ENCODE measurements around the gene IL9. TPM values are rescaled to one million over a fixed set of nuclear protein-coding genes. Genes with fewer than 3 reads are reported as not detected.

IL9 gene
- total and polyA plus RNA-seq, 2 of the 4 experiments (the other 2 are of a cell fraction) = not detected

GRCh38 chr5:135937245-135937911, 41.7 kb upstream of the IL9 start:
- Histone ChIP-seq H3K23ac (ENCODE audit: low read depth, low read length) (no peak overlapping the region), H2BK5ac (ENCODE audit: low read depth, low read length, poor library complexity, severe bottlenecking) (no peak overlapping the region), H2BK15ac (ENCODE audit: low read depth, low read length) (no peak overlapping the region), H4K91ac (ENCODE audit: insufficient read depth, low read depth, low read length) (no peak overlapping the region), H3K4me1 (ENCODE audit: control insufficient read depth, insufficient read depth, low read length) (no peaks in the 10 kb centered on the region), H4K20me1 (ENCODE audit: insufficient read depth, low read length) (no peaks in the 10 kb centered on the region), H2AFZ (replicated peaks; ENCODE audit: low read length, poor library complexity) (no peak overlapping the region), H3K9me1 (ENCODE audit: insufficient read depth, low read length) (no peaks in the 10 kb centered on the region), H3K14ac (replicated peaks; ENCODE audit: low read depth, low read length) (no peak overlapping the region), H3K4me3 (ENCODE audit: insufficient read depth, low read depth, low read length) (no peak overlapping the region), H3K4ac (ENCODE audit: low read depth, low read length) (no peak overlapping the region), H2AK9ac (replicated peaks; ENCODE audit: low read depth, low read length, poor library complexity) (no peak overlapping the region), H3K36me3 (ENCODE audit: control insufficient read depth, insufficient read depth, low read length) (no peaks in the 10 kb centered on the region), H2BK20ac (ENCODE audit: low read depth, low read length) (no peak overlapping the region), H3K18ac (ENCODE audit: low read depth, low read length) (no peak overlapping the region), H4K5ac (ENCODE audit: low read depth, low read length) (no peak overlapping the region), H2BK120ac (ENCODE audit: low read depth, low read length) (no peak overlapping the region), H4K8ac (ENCODE audit: low read depth in 2 of 2, low read length in 2 of 2) (no peak overlapping the region), H3K9me3 (ENCODE audit: control insufficient read depth, insufficient read depth, low read length) (no peaks in the 10 kb centered on the region), H3K4me2 (ENCODE audit: low read depth, low read length) (no peak overlapping the region), H3K56ac (ENCODE audit: extremely low read depth, insufficient read depth, low read length) (no peak overlapping the region), H3K27ac (ENCODE audit: insufficient read depth, low read length) (no peak overlapping the region), H3K27me3 (ENCODE audit: control insufficient read depth, insufficient read depth, low read length) (peaks cover 19% of the 10 kb centered on the region), H2AK5ac (ENCODE audit: low read depth, low read length) (no peak overlapping the region), H3K79me1 (ENCODE audit: low read depth in 1 of 2, low read length in 2 of 2) (no peaks in the 10 kb centered on the region), H3K9ac (ENCODE audit: low read depth, low read length) (no peak overlapping the region)
- intact Hi-C loops (cut with micrococcal nuclease) (no loop called here), in situ Hi-C loops (cut with MboI; ENCODE audit: low sequenced_read_pairs) (no loop called here), dilution Hi-C loops (cut with HindIII; ENCODE audit: low sequenced_read_pairs, unreplicated experiment) (no loop called here)
- WGBS, 2 experiments (ENCODE audit: extremely low coverage in 2 of 2, insufficient read length in 1 of 2) = no CpG with 5 or more reads among the region's 5 CpGs
- CTCF ChIA-PET = interaction anchor here (0.7 kb wide), 1 partner anchor 14 kb away, joined by 3 read pairs; no protein-coding TSS in a partner anchor
- DNase-seq = no peak
- TF ChIP-seq MAFK (IDR thresholded peaks at IDR 0.05; ENCODE audit: low read depth, low read length) = peak; percentile 99
- TF ChIP-seq CEBPB (IDR thresholded peaks at IDR 0.05; ENCODE audit: low read depth, low read length) = no peak
- POLR2A ChIA-PET (ENCODE audit: unreplicated experiment) = interaction anchor here (1.2 kb wide), 1 partner anchor 94 kb away, joined by 3 read pairs; no protein-coding TSS in a partner anchor
- ATAC-seq (ENCODE audit: low read depth) = no peak
- BruUV-seq (replicated peaks) = no TSS peak

Data from IMR-90 (cell line).